ENCODE measurements around the gene KRT84.

KRT84 gene

DNA sequence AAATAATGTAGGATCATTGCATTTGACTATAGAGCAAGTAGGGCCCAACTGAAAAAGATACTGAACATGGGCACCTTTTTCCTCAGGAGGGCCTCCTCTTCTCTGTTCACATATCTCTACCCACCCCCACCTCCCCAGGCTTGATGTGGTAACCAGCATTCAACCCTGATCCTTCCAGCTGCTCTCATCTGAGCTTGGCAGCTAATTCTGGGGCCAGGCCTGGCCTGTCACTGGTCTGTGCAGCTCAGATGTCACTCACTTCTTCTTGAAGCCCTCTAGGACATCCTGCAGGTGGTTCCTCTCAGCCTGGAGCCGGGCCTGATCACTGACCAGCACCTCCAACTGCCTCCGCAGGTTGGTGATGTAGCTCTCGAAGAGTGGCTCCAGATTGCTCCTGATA is 2.1 kb downstream of the KRT84 start:
- DNase-seq (ENCODE audit: low spot score) = no peak

DNA sequence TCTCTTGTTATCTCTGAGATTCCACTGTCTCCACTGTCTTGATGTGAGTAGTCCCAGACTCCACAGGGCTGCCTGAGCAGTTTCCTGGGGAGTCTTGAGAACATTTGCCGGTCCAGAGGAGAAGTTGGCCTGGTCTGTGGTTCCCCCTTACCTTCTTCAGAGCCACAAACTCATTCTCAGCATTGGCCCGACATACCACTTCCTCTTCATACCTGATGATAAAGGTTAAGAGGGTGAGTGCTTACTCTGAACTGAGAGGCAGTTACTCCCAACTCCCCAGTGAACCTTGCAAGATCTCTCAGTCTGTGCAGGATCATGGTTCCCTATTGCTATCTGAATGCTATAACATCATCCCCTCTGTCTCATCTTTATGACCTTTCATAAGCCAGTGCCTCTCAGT is 2.6 kb downstream of the KRT84 start:
- no peak for DNase-seq (ENCODE audit: low spot score)

DNA sequence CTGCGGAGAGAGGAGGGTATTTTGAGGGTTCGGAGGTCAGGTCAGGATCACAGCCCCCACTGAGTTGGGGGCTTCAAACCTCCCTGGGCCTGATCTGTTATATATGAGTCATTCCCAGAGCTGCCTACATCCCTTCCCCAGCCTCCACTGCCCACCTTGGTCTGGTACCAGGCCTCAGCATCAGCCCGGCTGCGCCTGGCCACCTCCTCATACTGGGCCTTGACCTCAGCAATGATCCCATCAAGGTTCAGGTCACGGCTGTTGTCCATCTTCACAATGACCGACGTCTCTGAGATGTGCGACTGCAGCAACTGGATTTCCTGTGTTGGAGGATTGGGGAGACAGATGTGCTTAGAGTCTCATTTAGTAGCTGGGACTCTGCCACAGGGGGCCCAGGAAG is 4.2 kb downstream of the KRT84 start:
- no peak for DNase-seq (ENCODE audit: low spot score)

DNA sequence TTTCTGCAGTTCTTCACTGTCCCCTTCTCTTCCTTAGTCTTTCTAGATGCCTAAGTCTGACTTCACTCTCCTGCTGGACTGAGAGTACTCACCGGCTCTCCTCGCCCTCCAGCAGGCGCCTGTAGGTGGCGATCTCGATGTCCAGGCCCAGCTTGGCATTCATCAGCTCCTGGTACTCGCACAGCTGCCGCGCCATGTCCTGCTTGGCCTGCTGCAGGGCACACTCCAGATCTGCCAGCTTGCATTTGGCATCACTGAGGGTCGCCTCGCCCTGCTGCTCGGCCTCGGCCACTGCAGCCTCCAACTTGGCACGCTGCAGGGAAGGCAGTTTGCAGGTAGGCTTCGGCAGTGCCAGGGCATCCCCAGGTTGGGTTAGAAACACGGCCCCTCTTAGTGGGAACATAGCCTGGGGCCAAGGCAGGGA is 5.2 kb downstream of the KRT84 start:
- peak; percentile 60 for DNase-seq (ENCODE audit: low spot score)

DNA sequence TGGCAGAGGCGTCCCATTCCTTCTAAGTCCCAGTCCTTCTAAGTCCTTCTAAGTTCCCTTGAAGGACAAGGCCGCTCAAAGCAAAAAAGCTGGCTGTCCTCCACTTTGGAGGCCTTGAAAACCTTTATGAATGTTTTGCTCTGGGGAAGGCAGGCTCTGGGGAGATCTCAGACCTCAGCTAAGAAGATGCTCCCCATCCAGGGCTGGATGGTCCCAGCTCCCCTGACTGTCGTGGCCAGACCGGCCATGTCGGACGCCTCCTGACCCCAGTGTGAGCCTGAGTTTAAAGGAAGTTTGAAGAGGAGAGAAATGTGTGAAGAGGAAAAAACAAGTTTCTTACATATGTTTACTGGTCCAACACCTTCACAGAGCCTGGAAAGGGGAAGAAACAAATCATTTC is 5.9 kb downstream of the KRT84 start:
- no peak for DNase-seq (ENCODE audit: low spot score)

DNA sequence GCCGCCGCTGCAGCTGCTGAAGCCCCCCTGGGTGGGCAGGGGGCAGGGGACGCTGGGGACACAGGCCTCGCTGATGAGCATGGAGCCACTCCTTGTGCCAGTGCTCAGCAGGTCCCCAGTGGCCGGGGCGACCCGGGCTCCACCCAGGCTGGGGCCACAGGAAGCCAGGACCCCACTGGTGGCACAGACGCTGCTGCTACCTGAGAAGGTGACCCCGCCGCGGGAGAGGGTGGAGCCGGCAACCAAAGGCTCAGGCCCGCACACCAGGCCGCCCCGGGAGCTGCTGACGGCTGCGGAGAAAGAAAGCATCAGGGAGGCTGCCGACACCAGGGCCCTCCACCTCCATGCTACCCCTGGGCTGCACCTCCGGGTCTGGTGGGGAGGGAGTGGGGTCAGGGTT is 7.4 kb downstream of the KRT84 start:
- no peak for DNase-seq (ENCODE audit: low spot score)

DNA sequence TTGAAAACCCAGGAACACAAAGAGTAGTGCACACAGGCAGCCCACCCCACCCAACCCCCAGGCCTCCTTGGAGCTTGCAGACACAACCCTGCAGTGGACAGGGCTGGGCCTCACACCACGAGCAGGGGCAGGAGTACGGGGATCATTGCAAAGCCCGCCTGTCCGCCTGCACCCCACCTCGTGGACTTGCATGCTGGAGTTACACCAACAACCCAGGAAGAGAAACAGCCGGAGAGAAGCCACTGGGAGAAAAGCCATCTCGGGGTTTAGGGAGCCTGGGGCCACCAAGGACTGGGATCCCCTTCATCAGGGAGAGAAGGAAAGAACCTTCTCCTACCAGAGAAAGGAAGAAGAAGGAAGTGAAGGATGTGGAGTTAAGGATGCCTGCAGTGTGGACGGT is 8.2 kb downstream of the KRT84 start:
- no peak for DNase-seq (ENCODE audit: low spot score)

DNA sequence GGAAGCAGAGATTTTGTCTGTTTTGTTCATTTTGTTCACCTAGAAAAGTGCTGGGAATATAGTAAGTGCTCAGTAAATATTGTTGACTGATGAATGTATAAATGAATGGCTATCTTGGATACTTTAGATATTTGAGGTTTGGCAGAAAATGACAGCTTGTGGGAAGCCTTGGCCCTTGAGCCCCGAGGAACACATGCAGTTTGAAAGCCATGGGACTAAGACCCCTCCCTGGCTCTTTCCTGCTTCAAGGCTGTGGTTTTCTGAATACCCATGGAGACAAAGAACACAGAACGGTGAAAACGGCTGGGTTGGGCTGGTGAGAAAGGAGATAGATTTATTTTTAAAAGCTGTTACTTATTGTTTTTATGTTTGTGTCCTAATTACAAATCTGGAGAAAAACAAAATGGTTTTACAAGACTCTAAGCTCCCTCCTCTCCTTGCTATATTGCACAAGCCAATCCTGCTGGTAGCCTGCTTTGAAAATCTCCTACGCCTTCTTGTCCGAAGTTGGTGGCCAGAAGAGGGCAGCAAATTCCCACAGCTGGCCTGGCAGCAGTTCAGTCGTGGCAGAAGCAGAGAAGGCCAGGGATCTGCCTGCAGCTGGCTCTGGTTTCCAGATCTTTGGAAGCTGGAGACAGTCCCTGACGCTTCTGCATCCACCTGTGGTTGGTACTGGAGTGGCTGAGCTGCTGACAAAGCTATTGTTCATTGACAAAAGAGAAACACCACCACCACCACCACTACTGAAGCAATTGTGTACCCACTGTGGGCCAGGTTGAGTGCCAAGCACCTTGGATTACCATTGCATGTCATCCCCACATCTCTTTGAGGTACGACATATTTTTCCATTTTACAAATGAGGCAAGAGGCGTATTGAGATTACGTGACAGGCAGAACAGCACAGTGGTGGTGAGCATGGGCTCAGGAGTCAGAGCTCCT is 13.0 kb downstream of the KRT84 start:
- peak; percentile 92 for DNase-seq (ENCODE audit: low spot score)

DNA sequence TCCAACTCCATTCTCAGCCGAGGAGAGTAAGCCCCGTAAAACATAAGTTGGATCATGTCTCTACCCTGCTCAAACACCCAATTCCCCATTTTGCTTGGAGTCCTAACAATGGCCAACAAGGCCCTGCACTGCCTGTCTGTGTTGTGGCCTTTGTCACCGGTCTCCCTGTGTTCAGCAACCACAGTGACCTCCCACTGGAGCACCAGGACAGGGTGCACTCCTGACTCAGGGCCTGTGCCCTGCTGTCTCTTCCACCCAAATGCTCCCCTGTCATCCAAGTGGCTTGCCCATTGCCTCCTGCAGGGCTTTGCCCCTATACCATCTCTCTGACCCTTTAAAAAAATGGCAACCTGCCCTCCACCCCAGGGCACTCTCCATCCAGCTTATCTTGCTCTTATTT is 13.7 kb downstream of the KRT84 start:
- DNase-seq (ENCODE audit: low spot score) = no peak

DNA sequence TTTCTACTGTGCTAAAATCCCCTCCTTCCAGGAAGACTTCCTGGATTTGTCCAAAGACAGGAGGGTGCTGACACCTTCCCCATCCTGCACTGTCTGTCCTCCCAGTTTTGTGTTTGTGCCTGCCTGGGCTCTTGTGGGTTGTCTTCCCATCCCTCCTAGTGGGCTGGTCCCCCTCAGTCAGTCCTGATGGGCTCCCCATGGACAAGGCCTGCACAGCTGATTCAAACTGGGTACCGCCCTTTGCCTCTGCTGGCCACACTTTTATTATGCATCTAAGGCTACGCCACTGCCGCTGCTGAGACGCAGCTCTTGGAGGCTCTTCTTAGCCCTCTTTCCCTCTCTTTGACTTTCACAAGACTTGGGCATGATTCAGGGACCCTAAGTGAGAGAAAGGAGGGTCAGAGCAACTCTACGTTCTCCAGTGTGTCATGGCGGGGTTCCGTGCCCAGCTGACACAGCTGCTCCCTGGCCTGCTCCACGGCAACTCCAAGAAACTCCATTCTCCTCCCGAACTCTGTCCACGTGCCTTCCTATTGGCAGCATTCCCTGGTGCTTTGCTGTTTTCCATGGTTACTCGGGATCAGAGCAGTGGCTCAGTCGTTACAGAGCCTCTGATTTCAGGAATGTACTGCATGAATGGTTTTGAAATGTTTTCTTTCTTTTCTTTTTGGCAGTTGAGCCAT is 14.4 kb downstream of the KRT84 start:
- no peak for DNase-seq (ENCODE audit: low spot score)

DNA sequence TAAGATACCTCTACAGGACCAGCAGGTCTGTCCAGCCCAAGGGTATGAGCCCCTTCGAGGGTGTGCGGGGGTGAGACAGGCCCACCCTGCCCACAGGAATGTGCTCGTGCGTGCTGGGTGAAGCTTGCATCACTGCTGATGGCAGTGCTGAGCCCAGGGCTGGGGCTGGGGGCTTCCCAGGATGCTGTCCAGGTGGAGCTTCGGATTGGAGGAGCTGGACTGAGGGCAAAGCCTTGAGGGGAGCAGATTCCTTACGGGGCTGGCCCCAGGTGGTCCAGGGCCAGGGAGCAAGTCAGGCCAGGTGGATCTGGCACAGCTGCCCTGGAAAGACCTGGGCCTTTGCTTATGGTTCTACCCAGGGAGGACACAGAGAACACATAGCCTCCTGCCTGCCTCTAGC is 15.6 kb downstream of the KRT84 start:
- DNase-seq (ENCODE audit: low spot score) = no peak

DNA sequence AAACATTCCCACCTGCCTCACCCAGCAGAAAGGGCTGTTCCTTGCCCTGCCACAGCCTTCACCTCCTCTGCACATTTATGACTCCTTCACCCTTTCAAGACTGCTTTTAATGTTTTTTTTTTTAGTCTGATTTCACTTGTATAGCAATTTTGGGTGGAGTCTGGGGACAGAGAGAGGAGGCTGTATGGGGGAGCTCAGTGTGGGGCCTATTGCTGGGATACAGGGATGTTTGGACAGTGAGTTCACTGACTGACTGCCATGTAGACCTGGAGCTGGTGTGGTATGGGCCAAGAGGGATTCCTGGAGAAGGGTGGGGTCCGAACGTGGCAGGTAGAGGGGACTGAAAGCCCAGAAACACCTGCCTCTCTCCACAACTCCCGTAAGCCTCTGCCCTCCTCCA is 16.2 kb downstream of the KRT84 start:
- DNase-seq (ENCODE audit: low spot score) = no peak

DNA sequence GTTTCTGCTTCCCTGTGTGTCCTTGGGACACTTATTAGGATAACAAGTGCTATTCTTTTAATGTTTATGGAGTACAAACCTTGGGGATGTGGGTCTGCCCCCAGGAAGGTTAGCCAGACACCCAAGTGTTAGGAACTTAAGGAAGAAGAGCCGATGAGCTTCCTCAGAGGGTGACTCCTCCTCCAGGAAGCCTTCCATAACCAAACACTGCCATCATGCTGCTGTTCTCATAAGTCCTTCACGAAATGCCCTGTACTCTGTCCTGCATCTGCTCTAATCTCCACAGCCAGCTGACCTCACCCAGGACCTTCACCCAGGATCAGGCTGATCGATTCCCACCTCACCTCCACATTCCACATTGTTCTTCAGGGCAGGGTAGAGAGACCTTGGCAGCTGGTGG is 16.9 kb downstream of the KRT84 start:
- no peak for DNase-seq (ENCODE audit: low spot score)

DNA sequence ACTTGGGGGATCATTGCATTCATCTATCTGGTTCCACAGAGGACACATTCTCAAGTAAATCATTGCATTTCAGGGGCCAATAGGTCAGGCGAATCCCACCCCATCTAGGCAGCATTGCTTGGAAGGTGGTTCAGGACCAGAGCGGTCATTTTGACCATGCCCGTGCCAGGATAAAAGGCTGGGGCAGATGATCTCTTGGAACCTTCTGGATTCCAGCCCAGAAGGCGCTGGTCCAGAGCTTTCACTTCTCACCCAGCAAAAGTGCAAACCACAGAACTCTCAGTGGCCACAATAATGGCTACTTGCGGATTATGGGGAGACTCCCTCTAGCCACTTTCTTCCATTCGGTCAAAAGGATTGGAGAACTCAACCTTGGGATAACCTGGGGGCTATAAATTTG is 17.6 kb downstream of the KRT84 start:
- no peak for DNase-seq (ENCODE audit: low spot score)

DNA sequence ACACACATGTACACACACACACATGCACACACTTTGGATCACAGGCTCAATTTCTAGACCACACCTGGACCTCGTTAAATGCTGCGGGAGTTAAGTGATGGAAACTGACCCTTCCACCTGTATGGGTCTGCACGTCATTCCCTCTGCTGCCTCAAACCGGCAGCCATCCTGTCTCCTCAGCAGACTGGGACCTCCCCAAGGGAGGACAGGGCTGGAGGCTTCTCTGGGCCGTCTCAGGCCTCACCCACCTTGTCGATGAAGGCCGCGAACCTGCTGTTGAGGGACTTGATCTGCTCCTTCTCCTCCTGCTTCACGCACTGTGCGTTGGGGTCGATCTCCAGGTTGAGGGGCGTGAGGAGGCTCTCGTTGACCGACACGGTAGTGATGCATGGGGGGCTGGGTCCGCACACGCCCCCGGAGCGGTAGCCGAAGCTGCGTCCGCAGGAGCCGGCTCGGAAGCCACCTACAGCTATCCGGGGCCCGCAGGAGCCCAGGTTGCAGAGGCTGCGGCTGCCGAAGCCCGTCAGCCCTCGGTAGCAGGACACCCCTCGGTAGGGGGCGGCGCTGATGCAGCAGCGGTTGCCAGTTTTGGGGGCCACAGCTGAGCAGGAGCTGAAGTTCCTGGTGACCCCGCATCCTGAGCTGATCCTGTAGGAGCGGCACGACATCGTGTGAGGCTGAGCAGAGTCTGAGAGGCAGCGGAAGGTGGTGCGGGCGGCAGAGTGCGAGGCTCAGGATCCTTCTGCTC is 18.5 kb downstream of the KRT84 start, which contains the start of gene KRT85:
Gene KRT85, minus strand, starts transcription at position 744 of the 748 bp plus-strand sequence. Its CDS starts 76 bp downstream, at position 668.
- DNase-seq (ENCODE audit: low spot score) = no peak

DNA sequence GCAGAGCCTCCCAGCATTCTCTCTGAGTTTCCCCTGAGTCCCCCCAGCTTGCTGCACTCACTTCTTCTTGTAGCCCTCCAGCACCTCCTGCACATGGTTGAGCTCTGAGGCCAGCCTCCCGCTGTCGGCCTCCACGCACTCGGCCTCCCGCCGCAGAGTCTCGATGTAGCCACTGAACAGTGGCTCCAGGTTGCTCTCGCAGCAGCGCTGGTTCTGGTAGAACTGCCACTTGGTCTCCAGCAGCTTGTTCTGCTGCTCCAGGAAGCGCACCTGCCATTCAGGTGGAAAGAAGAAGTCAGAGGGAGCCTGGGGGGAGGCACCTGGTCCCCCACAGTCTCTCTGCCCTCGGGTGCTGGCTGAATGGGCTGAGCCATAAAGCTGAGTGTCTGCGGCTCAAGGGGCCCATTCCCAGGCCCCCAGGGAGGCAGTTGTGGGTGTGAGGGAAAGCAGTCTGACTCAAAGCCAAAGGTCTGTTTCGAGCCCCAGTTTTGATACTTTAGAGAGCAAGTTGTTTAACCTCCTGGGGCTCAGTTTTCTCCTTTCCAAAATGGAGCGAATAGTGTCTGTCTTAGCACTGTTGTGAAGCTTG is 20.5 kb downstream of the KRT84 start:
- no peak for DNase-seq (ENCODE audit: low spot score)

DNA sequence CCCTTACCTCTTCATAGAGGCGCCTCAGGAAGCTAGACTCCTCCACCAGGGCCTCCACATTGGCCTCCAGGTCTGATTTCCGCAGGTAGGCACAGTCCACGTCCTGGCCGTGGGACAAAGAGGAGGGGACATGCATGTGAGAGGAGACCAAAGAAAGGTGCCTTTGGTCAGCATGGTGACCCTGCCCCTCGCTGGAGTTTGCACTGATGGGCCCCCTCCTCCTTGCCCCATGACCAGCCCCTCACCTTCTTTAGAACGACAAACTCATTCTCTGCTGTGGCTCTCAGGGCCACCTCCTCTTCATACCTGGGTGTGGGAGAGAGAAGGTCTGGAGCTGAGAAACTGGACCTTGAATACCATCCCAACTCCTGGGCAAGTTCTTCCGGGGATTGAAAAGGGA is 21.4 kb downstream of the KRT84 start:
- DNase-seq (ENCODE audit: low spot score) = no peak

DNA sequence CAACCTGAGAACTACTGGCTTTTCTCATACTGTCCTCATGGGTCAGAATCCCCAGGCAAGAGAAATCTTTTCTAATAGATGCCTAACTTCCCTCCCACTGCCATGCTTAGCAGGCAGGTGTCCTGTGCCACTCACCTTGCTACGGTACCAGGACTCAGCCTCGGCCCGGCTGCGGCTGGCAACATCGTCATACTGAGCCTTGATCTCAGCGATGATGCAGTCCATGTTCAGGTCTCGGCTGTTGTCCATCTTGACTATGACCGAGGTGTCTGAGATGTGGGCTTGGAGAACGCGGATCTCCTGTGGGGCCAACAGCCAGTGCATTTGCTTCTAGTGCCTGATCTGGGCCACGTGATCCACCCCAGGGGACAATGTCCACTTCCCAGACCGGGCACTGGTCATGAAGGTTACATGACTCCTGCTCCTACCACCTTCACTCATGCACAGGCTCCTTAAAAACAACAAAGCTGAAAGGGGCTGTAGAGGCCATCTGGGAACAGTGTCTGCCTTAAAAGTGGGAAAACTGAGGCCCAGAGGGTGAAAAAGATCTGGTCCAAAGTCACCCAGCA is 22.3 kb downstream of the KRT84 start:
- DNase-seq (ENCODE audit: low spot score) = no peak

DNA sequence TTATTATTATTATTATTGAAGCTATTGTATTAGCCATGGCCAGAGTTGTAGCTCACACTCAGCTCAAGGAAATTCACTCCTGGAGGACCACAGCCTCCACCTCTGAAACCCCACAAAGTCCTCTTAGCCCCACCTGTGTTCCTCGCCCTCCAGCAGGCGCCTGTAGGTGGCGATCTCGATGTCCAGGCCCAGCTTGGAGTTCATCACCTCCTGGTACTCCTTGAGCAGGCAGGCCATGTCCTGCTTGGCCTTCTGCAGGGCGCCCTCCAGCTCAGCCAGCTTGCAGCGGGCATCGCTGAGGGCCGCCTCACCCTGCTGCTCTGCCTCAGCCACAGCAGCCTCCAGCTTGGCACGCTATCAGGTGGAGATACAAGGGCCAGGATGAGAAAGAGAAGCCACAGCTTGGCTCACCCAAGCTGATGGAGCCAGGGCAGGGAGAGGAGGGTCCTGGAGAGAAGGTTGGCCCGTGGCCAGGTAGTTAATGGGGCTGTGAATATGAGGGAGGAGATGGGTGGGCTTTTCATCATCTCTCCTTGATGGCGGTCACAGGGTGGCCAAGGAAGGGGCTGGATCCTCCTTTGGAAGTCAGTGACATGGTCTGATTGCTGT is 23.2 kb downstream of the KRT84 start:
- DNase-seq (ENCODE audit: low spot score) = no peak

DNA sequence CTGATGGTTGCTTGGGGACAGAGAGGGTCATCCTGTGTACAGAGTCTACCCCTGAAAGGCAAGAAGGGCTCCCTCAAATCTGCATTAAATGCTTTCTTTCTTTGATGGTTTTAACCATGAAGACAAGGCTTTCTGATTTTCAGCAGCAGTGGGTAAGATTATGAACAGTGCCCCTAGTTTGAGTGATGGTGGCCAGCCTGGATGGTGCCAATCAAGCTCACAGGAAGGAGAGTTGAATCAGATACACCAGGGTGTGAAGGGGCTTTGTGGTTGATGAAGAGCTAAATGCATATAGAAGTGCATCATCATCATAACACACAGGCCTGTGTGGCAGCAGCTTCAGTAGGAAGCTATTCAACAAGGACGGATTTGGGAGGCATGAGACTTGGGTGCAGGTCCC is 23.9 kb downstream of the KRT84 start:
- DNase-seq (ENCODE audit: low spot score) = no peak

DNA sequence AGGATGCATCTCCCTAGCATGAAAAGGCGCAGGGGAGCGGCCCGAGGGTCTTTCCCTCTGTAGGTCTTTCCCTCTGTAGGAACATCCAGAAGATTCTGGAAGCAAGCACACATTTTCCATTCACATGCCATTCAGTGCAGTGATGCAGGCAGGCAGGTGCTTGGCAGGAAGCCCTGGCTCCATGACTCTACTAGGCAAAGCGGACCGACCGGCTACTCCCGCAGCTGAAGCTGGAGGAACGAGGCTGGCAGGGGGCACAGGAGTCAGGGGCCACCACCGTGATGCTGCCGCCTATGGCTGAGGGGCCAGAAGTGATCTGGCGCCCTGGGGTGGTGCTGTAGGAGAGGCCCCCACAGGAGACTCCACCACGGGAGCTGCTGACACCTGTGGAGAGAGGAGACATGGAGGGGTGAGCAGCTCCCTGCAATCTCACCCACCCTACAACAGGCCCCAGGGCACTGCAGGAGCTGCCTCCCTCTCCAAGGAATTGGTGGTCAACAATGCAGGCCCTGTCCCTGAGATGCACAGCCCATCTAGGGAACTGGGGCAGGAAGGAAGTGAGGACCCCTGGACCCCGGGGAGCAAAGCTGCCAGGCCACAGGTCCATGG is 24.7 kb downstream of the KRT84 start:
- DNase-seq (ENCODE audit: low spot score) = no peak
